Panc1 (cell line): ENCODE measurements around the gene PLCB1.

Experiments
- POLR2AphosphoS5 ChIP-seq: IDR thresholded peaks from 2 replicates; pipeline ENCODE4 v1.6.1; 2012; ENCODE audit warnings: mild to moderate bottlenecking, low read depth, low read length, moderate library complexity
- REST ChIP-seq, 2 experiments: IDR thresholded peaks; 2 replicates each; pipeline ENCODE4 v1.6.1; 2011 to 2012; ENCODE audit warnings: low read depth in 2 of 2, control low read depth in 1 of 2, low read length in 1 of 2, mild to moderate bottlenecking in 1 of 2, moderate library complexity in 1 of 2; ENCODE audit not compliant: insufficient read depth in 1 of 2
- SIN3A ChIP-seq: IDR thresholded peaks from 2 replicates; pipeline ENCODE4 v1.6.1; 2012; ENCODE audit warnings: low read depth, mild to moderate bottlenecking, low read length, moderate library complexity, borderline replicate concordance; ENCODE audit not compliant: insufficient read depth
- TCF7L2 ChIP-seq: IDR thresholded peaks from 2 replicates; pipeline ENCODE4 v1.6.1; 2011; ENCODE audit warnings: mild to moderate bottlenecking, low read depth, low read length, inconsistent platforms
- TF ChIP-seq, protein P1 (sequence below): fragments of 450-650 bp; IDR thresholded peaks from 2 replicates; pipeline ENCODE4 v1.5.1; 2017; ENCODE audit warnings: mild to moderate bottlenecking

DNA sequence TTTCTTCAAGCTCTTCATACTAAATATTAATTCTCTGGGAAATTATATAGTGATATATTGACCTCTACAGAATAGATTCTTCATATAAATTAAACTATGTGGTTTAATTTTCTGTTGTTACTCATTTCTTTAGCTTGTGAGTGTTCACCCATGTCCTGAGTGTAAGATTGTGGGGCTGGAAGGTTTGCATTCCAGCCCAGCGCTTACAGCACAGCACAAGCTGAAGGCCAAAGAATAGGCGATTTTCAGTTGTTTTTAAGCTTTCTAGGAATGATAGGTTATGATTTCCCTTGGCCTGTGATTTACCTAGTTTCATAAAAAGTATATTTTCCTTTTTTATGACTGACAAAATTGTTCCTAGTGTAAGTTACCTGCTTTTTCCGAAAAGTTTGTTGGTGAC lies 194.1 kb downstream of the PLCB1 start:
- TF ChIP-seq, protein P1, sequence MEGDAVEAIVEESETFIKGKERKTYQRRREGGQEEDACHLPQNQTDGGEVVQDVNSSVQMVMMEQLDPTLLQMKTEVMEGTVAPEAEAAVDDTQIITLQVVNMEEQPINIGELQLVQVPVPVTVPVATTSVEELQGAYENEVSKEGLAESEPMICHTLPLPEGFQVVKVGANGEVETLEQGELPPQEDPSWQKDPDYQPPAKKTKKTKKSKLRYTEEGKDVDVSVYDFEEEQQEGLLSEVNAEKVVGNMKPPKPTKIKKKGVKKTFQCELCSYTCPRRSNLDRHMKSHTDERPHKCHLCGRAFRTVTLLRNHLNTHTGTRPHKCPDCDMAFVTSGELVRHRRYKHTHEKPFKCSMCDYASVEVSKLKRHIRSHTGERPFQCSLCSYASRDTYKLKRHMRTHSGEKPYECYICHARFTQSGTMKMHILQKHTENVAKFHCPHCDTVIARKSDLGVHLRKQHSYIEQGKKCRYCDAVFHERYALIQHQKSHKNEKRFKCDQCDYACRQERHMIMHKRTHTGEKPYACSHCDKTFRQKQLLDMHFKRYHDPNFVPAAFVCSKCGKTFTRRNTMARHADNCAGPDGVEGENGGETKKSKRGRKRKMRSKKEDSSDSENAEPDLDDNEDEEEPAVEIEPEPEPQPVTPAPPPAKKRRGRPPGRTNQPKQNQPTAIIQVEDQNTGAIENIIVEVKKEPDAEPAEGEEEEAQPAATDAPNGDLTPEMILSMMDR: no peak
- TF ChIP-seq POLR2AphosphoS5 (no peak), SIN3A (no peak), TCF7L2 (no peak), REST (IDR thresholded peaks at IDR 0.05; ENCODE audit: insufficient read depth in 1 of 2, low read depth in 2 of 2, low read length in 1 of 2) (no peak)
